ENCODE data around the gene INSRR. TPM values are rescaled to one million over a fixed set of nuclear protein-coding genes. Genes with fewer than 3 reads are reported as not detected.

INSRR gene
- total and polyA plus RNA-seq, 9 of the 15 experiments (the other 6 are each of a cell fraction or from before 2014, with no cell fraction given), result 0.03 to 0.18 (median 0.06) TPM; not detected in 3

DNA sequence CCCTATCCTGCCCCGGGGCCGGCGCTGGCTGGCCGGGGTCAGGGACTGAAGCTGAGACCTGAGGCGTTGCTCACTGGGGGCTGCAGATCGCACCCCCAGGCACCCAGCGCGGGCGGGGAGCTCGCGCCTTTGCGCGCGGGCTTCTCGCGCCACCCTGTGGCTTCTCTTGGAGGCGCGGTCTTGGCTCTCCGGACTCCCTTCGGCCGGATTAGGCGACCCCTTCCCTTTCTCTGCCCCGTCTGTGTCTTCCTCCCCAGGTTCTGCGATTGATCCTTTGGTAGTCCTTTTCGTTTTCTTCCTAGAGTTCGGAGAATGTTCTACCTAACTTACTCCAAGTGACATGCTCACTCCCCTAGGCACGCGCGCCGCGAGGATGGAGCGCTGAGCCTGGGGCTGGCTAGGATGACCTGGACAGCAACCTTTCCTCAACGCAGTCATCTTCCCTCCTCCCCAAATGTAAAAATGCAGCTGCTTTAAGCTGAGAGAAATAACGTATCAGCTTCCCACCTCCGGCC lies 1.3 kb upstream of the INSRR start (continued):
- no peak for TF ChIP-seq NUFIP1 (IDR thresholded peaks at IDR 0.05; ENCODE audit: partially characterized antibody)
- no peak for TF ChIP-seq BMI1 (IDR thresholded peaks at IDR 0.05; ENCODE audit: low read length)
- TF ChIP-seq, protein P1, sequence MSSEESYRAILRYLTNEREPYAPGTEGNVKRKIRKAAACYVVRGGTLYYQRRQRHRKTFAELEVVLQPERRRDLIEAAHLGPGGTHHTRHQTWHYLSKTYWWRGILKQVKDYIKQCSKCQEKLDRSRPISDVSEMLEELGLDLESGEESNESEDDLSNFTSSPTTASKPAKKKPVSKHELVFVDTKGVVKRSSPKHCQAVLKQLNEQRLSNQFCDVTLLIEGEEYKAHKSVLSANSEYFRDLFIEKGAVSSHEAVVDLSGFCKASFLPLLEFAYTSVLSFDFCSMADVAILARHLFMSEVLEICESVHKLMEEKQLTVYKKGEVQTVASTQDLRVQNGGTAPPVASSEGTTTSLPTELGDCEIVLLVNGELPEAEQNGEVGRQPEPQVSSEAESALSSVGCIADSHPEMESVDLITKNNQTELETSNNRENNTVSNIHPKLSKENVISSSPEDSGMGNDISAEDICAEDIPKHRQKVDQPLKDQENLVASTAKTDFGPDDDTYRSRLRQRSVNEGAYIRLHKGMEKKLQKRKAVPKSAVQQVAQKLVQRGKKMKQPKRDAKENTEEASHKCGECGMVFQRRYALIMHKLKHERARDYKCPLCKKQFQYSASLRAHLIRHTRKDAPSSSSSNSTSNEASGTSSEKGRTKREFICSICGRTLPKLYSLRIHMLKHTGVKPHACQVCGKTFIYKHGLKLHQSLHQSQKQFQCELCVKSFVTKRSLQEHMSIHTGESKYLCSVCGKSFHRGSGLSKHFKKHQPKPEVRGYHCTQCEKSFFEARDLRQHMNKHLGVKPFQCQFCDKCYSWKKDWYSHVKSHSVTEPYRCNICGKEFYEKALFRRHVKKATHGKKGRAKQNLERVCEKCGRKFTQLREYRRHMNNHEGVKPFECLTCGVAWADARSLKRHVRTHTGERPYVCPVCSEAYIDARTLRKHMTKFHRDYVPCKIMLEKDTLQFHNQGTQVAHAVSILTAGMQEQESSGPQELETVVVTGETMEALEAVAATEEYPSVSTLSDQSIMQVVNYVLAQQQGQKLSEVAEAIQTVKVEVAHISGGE (CRISPR knock-in tag; IDR thresholded peaks at IDR 0.05), result no peak
- TF ChIP-seq BACH1 (tag; IDR thresholded peaks at IDR 0.05), result no peak
- TF ChIP-seq SNRNP70 (optimal IDR thresholded peaks at IDR 0.05; ENCODE audit: low read depth, low read length), result no peak
- TF ChIP-seq KAT7 (CRISPR knock-in tag; IDR thresholded peaks at IDR 0.05; ENCODE audit: borderline replicate concordance), result no peak; the same call in 1 of the 2 replicates
- TF ChIP-seq KLF10 (CRISPR knock-in tag; IDR thresholded peaks at IDR 0.05), result no peak
- TF ChIP-seq EGR1 (conservative IDR thresholded peaks at IDR 0.05), result peak; percentile 40
- TF ChIP-seq SMARCA5 (IDR thresholded peaks at IDR 0.05), result no peak
- peak; percentile 46; the same call in 1 of the 2 replicates for TF ChIP-seq BCOR (IDR thresholded peaks at IDR 0.05)
- no peak for TF ChIP-seq NFE2 (IDR thresholded peaks at IDR 0.05; ENCODE audit: low read depth)
- no peak for TF ChIP-seq HSF4 (CRISPR knock-in tag; IDR thresholded peaks at IDR 0.05; ENCODE audit: borderline replicate concordance)
- no peak for TF ChIP-seq ZKSCAN8 (CRISPR knock-in tag; IDR thresholded peaks at IDR 0.05)
- TF ChIP-seq DPF2 (IDR thresholded peaks at IDR 0.05), result 0 out of 2 replicates have a peak, but pooled peaks have one; percentile 26
- TF ChIP-seq RAD21 (CRISPR knock-in tag; conservative IDR thresholded peaks at IDR 0.05 in 1 of 2, IDR thresholded peaks at IDR 0.05 in 1 of 2), result peak; percentile 89 to 94
- TF ChIP-seq ATF1 (CRISPR knock-in tag; IDR thresholded peaks at IDR 0.05), result no peak
- TF ChIP-seq ATF1 (tag; IDR thresholded peaks at IDR 0.05), result 0 out of 2 replicates have a peak, but pooled peaks have one; percentile 13
- TF ChIP-seq, protein P2, sequence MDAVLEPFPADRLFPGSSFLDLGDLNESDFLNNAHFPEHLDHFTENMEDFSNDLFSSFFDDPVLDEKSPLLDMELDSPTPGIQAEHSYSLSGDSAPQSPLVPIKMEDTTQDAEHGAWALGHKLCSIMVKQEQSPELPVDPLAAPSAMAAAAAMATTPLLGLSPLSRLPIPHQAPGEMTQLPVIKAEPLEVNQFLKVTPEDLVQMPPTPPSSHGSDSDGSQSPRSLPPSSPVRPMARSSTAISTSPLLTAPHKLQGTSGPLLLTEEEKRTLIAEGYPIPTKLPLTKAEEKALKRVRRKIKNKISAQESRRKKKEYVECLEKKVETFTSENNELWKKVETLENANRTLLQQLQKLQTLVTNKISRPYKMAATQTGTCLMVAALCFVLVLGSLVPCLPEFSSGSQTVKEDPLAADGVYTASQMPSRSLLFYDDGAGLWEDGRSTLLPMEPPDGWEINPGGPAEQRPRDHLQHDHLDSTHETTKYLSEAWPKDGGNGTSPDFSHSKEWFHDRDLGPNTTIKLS (IDR thresholded peaks at IDR 0.05; ENCODE audit: borderline replicate concordance, low read depth), result no peak
- no peak for TF ChIP-seq ZBTB8A (IDR thresholded peaks at IDR 0.05; ENCODE audit: partially characterized antibody)
- TF ChIP-seq, protein P3, sequence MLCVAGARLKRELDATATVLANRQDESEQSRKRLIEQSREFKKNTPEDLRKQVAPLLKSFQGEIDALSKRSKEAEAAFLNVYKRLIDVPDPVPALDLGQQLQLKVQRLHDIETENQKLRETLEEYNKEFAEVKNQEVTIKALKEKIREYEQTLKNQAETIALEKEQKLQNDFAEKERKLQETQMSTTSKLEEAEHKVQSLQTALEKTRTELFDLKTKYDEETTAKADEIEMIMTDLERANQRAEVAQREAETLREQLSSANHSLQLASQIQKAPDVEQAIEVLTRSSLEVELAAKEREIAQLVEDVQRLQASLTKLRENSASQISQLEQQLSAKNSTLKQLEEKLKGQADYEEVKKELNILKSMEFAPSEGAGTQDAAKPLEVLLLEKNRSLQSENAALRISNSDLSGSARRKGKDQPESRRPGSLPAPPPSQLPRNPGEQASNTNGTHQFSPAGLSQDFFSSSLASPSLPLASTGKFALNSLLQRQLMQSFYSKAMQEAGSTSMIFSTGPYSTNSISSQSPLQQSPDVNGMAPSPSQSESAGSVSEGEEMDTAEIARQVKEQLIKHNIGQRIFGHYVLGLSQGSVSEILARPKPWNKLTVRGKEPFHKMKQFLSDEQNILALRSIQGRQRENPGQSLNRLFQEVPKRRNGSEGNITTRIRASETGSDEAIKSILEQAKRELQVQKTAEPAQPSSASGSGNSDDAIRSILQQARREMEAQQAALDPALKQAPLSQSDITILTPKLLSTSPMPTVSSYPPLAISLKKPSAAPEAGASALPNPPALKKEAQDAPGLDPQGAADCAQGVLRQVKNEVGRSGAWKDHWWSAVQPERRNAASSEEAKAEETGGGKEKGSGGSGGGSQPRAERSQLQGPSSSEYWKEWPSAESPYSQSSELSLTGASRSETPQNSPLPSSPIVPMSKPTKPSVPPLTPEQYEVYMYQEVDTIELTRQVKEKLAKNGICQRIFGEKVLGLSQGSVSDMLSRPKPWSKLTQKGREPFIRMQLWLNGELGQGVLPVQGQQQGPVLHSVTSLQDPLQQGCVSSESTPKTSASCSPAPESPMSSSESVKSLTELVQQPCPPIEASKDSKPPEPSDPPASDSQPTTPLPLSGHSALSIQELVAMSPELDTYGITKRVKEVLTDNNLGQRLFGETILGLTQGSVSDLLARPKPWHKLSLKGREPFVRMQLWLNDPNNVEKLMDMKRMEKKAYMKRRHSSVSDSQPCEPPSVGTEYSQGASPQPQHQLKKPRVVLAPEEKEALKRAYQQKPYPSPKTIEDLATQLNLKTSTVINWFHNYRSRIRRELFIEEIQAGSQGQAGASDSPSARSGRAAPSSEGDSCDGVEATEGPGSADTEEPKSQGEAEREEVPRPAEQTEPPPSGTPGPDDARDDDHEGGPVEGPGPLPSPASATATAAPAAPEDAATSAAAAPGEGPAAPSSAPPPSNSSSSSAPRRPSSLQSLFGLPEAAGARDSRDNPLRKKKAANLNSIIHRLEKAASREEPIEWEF (CRISPR knock-in tag; IDR thresholded peaks at IDR 0.05), result no peak
- TF ChIP-seq IRF2 (CRISPR knock-in tag; IDR thresholded peaks at IDR 0.05), result no peak

Measured in K562 (cell line).